ENCODE results near the gene SCN5A.

SCN5A gene

GRCh38 chr3:38618343-38618742 lies 31.1 kb downstream of the SCN5A start:
- no peak overlapping the region for H3K4me2 ChIP-seq (ENCODE audit: low read length)
- no peaks in the 10 kb centered on the region for H3K36me3 ChIP-seq (ENCODE audit: insufficient read depth, low read length)
- no peaks in the 10 kb centered on the region for H3K4me1 ChIP-seq (ENCODE audit: control insufficient read depth, insufficient read depth, low read length)
- no peak overlapping the region for H3K9ac ChIP-seq (ENCODE audit: low read depth, low read length)
- H3K9me3 ChIP-seq (replicated peaks; ENCODE audit: low read length) = no peaks in the 10 kb centered on the region
- H3K27me3 ChIP-seq (ENCODE audit: control insufficient read depth, insufficient read depth, low read length) = no peaks in the 10 kb centered on the region
- H3K4me3 ChIP-seq (ENCODE audit: low read length) = no peak overlapping the region

- Histone ChIP-seq H3K9me3 (replicated peaks; ENCODE audit: low read length) (no peaks in the 10 kb centered on the region), H3K4me1 (ENCODE audit: control insufficient read depth, insufficient read depth, low read length) (no peaks in the 10 kb centered on the region), H3K4me3 (ENCODE audit: low read length) (no peak overlapping the region), H3K27me3 (ENCODE audit: control insufficient read depth, insufficient read depth, low read length) (no peaks in the 10 kb centered on the region), H3K36me3 (ENCODE audit: insufficient read depth, low read length) (no peaks in the 10 kb centered on the region), H3K9ac (ENCODE audit: low read depth, low read length) (no peak overlapping the region), H3K4me2 (ENCODE audit: low read length) (no peak overlapping the region)
Measured at GRCh38 chr3:38617586-38617985, 31.9 kb downstream of the SCN5A start.

DNA sequence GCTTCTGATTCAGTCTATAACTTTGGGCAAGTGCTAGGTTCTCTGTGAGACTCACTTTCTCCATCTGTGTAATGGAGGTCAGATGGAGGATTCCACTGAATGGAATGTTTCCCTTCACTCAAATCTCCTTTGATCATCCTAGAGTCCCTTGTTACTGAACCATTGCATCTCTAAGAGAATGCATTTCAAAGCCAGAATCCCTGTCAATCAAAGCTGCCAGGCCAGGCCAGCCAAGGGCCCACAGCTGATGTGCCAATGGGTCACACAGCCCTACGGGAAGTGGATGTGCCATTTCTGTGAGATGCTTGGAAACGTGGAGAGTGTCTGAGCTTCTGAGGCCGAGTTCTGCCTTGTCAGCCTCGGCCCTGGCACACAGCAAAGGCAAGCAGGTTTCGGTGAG lies 32.4 kb downstream of the SCN5A start:
- Histone ChIP-seq H3K27me3 (ENCODE audit: control insufficient read depth, insufficient read depth, low read length) (no peaks in the 10 kb centered on the region), H3K4me1 (ENCODE audit: control insufficient read depth, insufficient read depth, low read length) (no peaks in the 10 kb centered on the region), H3K4me2 (ENCODE audit: low read length) (no peak overlapping the region), H3K36me3 (ENCODE audit: insufficient read depth, low read length) (no peaks in the 10 kb centered on the region), H3K9ac (ENCODE audit: low read depth, low read length) (no peak overlapping the region), H3K9me3 (replicated peaks; ENCODE audit: low read length) (no peaks in the 10 kb centered on the region), H3K4me3 (ENCODE audit: low read length) (no peak overlapping the region)

GRCh38 chr3:38616658-38617057 lies 32.8 kb downstream of the SCN5A start:
- no peaks in the 10 kb centered on the region for H3K4me1 ChIP-seq (ENCODE audit: control insufficient read depth, insufficient read depth, low read length)
- no peak overlapping the region for H3K4me2 ChIP-seq (ENCODE audit: low read length)
- H3K9me3 ChIP-seq (replicated peaks; ENCODE audit: low read length) = no peaks in the 10 kb centered on the region
- H3K9ac ChIP-seq (ENCODE audit: low read depth, low read length) = no peak overlapping the region
- no peaks in the 10 kb centered on the region for H3K36me3 ChIP-seq (ENCODE audit: insufficient read depth, low read length)
- H3K27me3 ChIP-seq (ENCODE audit: control insufficient read depth, insufficient read depth, low read length) = no peaks in the 10 kb centered on the region
- no peak overlapping the region for H3K4me3 ChIP-seq (ENCODE audit: low read length)

- Histone ChIP-seq H3K4me3 (ENCODE audit: low read length) (no peak overlapping the region), H3K36me3 (ENCODE audit: insufficient read depth, low read length) (no peaks in the 10 kb centered on the region), H3K9me3 (replicated peaks; ENCODE audit: low read length) (no peaks in the 10 kb centered on the region), H3K9ac (ENCODE audit: low read depth, low read length) (no peak overlapping the region), H3K4me1 (ENCODE audit: control insufficient read depth, insufficient read depth, low read length) (no peaks in the 10 kb centered on the region), H3K4me2 (ENCODE audit: low read length) (no peak overlapping the region), H3K27me3 (ENCODE audit: control insufficient read depth, insufficient read depth, low read length) (no peaks in the 10 kb centered on the region)
Measured at GRCh38 chr3:38616111-38616510, 33.4 kb downstream of the SCN5A start.

DNA sequence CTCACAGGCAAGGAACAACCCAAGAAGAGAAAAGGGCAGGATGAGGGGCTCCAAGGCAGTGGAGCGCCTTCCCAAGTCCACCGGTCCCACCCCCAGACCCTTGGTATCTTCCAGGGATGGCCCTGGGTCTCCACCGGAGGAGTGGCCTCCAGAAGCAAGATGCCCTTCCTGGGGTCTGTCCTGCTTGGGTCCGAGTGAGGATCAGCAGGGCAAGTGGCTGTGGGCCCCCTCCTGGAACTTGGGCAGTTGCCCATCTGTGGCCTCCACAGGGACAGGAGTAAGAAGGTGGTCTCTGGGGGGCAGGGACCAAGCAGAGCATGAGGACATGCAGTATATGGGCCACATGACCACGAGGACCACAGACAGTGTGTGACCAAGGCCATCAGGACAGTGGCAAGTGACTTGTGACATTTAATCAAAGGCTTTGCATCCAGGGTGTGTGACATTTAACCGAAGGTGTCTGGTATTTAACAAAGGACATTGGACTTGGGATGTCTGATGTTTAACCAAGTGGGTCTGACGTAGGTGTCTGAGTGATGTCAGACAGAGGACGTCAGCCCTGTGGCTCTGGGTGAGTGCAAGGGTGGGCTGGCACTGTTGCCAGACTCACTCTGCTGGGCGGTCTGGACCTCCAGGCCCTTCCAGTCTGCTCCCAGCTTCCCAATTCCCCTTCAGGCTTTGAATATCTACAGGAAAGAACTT lies 34.7 kb downstream of the SCN5A start:
- H3K36me3 ChIP-seq (ENCODE audit: insufficient read depth, low read length) = no peaks in the 10 kb centered on the region
- H3K4me1 ChIP-seq (ENCODE audit: control insufficient read depth, insufficient read depth, low read length) = no peaks in the 10 kb centered on the region
- no peaks in the 10 kb centered on the region for H3K9me3 ChIP-seq (replicated peaks; ENCODE audit: low read length)
- no peak overlapping the region for H3K4me3 ChIP-seq (ENCODE audit: low read length)
- H3K4me2 ChIP-seq (ENCODE audit: low read length) = no peak overlapping the region
- H3K9ac ChIP-seq (ENCODE audit: low read depth, low read length) = no peak overlapping the region
- H3K27me3 ChIP-seq (ENCODE audit: control insufficient read depth, insufficient read depth, low read length) = no peaks in the 10 kb centered on the region

- Histone ChIP-seq H3K9ac (ENCODE audit: low read depth, low read length) (no peak overlapping the region), H3K4me2 (ENCODE audit: low read length) (no peak overlapping the region), H3K36me3 (ENCODE audit: insufficient read depth, low read length) (no peaks in the 10 kb centered on the region), H3K9me3 (replicated peaks; ENCODE audit: low read length) (no peaks in the 10 kb centered on the region), H3K4me3 (ENCODE audit: low read length) (no peak overlapping the region), H3K27me3 (ENCODE audit: control insufficient read depth, insufficient read depth, low read length) (no peaks in the 10 kb centered on the region), H3K4me1 (ENCODE audit: control insufficient read depth, insufficient read depth, low read length) (no peaks in the 10 kb centered on the region)
Measured at GRCh38 chr3:38614091-38614490, 35.4 kb downstream of the SCN5A start.

- Histone ChIP-seq H3K4me2 (ENCODE audit: low read length) (no peak overlapping the region), H3K9me3 (replicated peaks; ENCODE audit: low read length) (no peaks in the 10 kb centered on the region), H3K4me1 (ENCODE audit: control insufficient read depth, insufficient read depth, low read length) (no peaks in the 10 kb centered on the region), H3K36me3 (ENCODE audit: insufficient read depth, low read length) (no peaks in the 10 kb centered on the region), H3K4me3 (ENCODE audit: low read length) (no peak overlapping the region), H3K27me3 (ENCODE audit: control insufficient read depth, insufficient read depth, low read length) (no peaks in the 10 kb centered on the region), H3K9ac (ENCODE audit: low read depth, low read length) (no peak overlapping the region)
Measured at GRCh38 chr3:38613426-38613825, 36.1 kb downstream of the SCN5A start.

DNA sequence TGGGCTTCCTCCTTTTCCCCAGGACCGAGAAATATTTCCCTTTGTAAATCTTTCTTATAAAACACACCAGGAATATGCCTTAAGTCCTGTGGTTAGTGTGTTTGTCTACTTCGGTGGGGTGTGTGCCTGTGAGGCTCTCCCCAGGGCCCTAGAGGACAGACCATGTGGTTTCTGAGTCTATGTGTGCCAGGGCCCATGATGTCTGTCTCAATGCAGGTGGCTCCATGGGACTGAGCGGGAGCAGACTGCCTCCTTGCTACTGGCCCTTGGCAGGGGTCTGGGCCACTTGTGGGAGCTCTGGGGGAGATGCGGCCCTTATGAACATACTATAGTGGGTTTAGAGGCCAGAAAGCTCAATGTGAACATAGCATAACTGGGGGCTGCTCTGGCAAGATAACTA lies 37.6 kb downstream of the SCN5A start:
- Histone ChIP-seq H3K4me1 (ENCODE audit: control insufficient read depth, insufficient read depth, low read length) (no peaks in the 10 kb centered on the region), H3K9ac (ENCODE audit: low read depth, low read length) (no peak overlapping the region), H3K36me3 (ENCODE audit: insufficient read depth, low read length) (no peaks in the 10 kb centered on the region), H3K4me2 (ENCODE audit: low read length) (no peak overlapping the region), H3K9me3 (replicated peaks; ENCODE audit: low read length) (no peaks in the 10 kb centered on the region), H3K27me3 (ENCODE audit: control insufficient read depth, insufficient read depth, low read length) (no peaks in the 10 kb centered on the region), H3K4me3 (ENCODE audit: low read length) (no peak overlapping the region)

DNA sequence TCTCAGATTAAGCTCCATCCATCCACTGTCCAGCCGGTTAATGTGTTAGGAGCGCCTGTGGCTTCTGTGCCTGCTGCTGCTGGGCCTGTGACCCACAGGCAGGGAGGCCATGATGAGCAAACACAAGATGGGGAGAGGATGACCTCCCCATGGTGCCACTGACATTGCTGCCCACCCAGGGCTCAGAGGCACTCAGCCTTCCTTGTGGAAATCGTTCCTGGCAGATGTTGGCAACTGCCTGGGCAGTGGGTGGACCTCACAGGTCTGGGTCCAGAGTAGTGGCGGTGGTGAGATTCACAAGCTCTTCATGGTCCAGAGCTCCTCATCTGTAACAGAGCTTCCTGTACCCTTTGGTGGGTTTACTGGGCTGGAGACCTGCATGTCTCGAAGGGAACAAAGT lies 38.6 kb downstream of the SCN5A start:
- H3K36me3 ChIP-seq (ENCODE audit: insufficient read depth, low read length) = no peaks in the 10 kb centered on the region
- no peak overlapping the region for H3K4me3 ChIP-seq (ENCODE audit: low read length)
- H3K9me3 ChIP-seq (replicated peaks; ENCODE audit: low read length) = no peaks in the 10 kb centered on the region
- H3K4me2 ChIP-seq (ENCODE audit: low read length) = no peak overlapping the region
- H3K4me1 ChIP-seq (ENCODE audit: control insufficient read depth, insufficient read depth, low read length) = no peaks in the 10 kb centered on the region
- H3K9ac ChIP-seq (ENCODE audit: low read depth, low read length) = no peak overlapping the region
- H3K27me3 ChIP-seq (ENCODE audit: control insufficient read depth, insufficient read depth, low read length) = no peaks in the 10 kb centered on the region

DNA sequence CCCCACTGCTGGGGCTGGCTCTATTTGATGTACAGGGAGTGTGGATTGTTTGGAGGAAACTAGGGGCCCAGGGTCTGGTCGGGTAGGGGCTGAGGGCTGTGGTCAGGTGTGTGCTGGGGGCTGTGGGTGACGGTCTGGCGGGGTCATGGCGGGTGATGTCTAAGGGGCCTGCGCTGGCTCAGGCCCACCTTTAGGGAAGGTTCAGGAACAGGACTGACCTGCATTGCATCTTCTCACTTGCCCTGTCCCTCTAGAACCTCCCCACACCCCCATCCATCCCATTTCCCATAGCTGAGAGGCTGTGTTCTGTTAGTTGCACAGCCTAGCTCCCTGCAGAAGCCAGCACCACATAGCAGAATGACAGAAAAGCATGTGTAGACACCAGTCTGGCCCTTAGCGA lies 39.1 kb downstream of the SCN5A start:
- no peaks in the 10 kb centered on the region for H3K27me3 ChIP-seq (ENCODE audit: control insufficient read depth, insufficient read depth, low read length)
- H3K36me3 ChIP-seq (ENCODE audit: insufficient read depth, low read length) = no peaks in the 10 kb centered on the region
- H3K9me3 ChIP-seq (replicated peaks; ENCODE audit: low read length) = no peaks in the 10 kb centered on the region
- no peak overlapping the region for H3K4me3 ChIP-seq (ENCODE audit: low read length)
- no peak overlapping the region for H3K4me2 ChIP-seq (ENCODE audit: low read length)
- no peak overlapping the region for H3K9ac ChIP-seq (ENCODE audit: low read depth, low read length)
- H3K4me1 ChIP-seq (ENCODE audit: control insufficient read depth, insufficient read depth, low read length) = no peaks in the 10 kb centered on the region

GRCh38 chr3:38609386-38610111 lies 39.9 kb downstream of the SCN5A start:
- no peaks in the 10 kb centered on the region for H3K9me3 ChIP-seq (replicated peaks; ENCODE audit: low read length)
- H3K36me3 ChIP-seq (ENCODE audit: insufficient read depth, low read length) = no peaks in the 10 kb centered on the region
- no peak overlapping the region for H3K4me3 ChIP-seq (ENCODE audit: low read length)
- no peaks in the 10 kb centered on the region for H3K27me3 ChIP-seq (ENCODE audit: control insufficient read depth, insufficient read depth, low read length)
- H3K4me1 ChIP-seq (ENCODE audit: control insufficient read depth, insufficient read depth, low read length) = no peaks in the 10 kb centered on the region
- H3K4me2 ChIP-seq (ENCODE audit: low read length) = no peak overlapping the region
- H3K9ac ChIP-seq (ENCODE audit: low read depth, low read length) = no peak overlapping the region

Data from skeletal muscle satellite cell (primary cell).